ENCODE measurements around the gene NCF4. TPM values are rescaled to one million over a fixed set of nuclear protein-coding genes. Genes with fewer than 3 reads are reported as not detected.

The NCF4 gene
- polyA plus RNA-seq, 3 donors: 206 to 249 (median 209) TPM

GRCh38 chr22:36819112-36819511, 41.7 kb upstream of the NCF4 start:
- no peak overlapping the region for H3K4me3 ChIP-seq (replicated peaks in 1 of 3; ENCODE audit: low read depth in 2 of 3, low read length in 3 of 3)
- no peak overlapping the region for H2AFZ ChIP-seq (ENCODE audit: insufficient read depth, low read depth, low read length, poor library complexity, severe bottlenecking)
- DNase-seq: no peak
- H3K36me3 ChIP-seq (replicated peaks in 1 of 2; ENCODE audit: control insufficient read depth in 1 of 2, insufficient read depth in 2 of 2, low read length in 2 of 2): no peaks in the 10 kb centered on the region
- no peaks in the 10 kb centered on the region for H3K79me2 ChIP-seq (ENCODE audit: insufficient read depth, low read length)
- no peak overlapping the region for H3K9ac ChIP-seq (ENCODE audit: insufficient read depth, low read length, poor library complexity, severe bottlenecking)
- Mint-ChIP-seq H3K27me3 (ENCODE audit: low read depth in 3 of 3) (peaks cover 90 to 95% (median 93%) of the 10 kb centered on the region in 3 donors), H3K36me3 (peaks cover 0 to 6% of the 10 kb centered on the region in 2 donors), H3K9me3 (peaks cover 0 to 11% (median 2%) of the 10 kb centered on the region in 7 donors), H3K4me3 (peak overlapping the region in 1 of 2 donors; percentile 85), H3K4me1 (peaks cover 7% of the 10 kb centered on the region), H3K27ac (no peak overlapping the region)
- no peak overlapping the region for H3K4me2 ChIP-seq (replicated peaks; ENCODE audit: extremely low read depth, low read length, poor library complexity, severe bottlenecking)
- intact Hi-C loops (cut with micrococcal nuclease): no loop called here
- H3K9me3 ChIP-seq (replicated peaks in 1 of 2; ENCODE audit: control insufficient read depth in 1 of 2, insufficient read depth in 1 of 2, low read length in 2 of 2): peaks cover 0 to 22% of the 10 kb centered on the region in 2 donors
- TF ChIP-seq CTCF (IDR thresholded peaks at IDR 0.05): no peak
- H3K27me3 ChIP-seq (ENCODE audit: control insufficient read depth in 2 of 2, insufficient read depth in 2 of 2, low read length in 2 of 2): peaks cover 53 to 85% of the 10 kb centered on the region in 2 donors
- peaks cover 9 to 11% of the 10 kb centered on the region in 2 donors for H3K4me1 ChIP-seq (ENCODE audit: control insufficient read depth in 1 of 2, insufficient read depth in 2 of 2, low read length in 2 of 2)
- H3K27ac ChIP-seq (ENCODE audit: low read depth in 1 of 2, low read length in 2 of 2): no peak overlapping the region
- no CpG with 5 or more reads among the region's 9 CpGs for WGBS (ENCODE audit: insufficient coverage)
- H4K20me1 ChIP-seq (ENCODE audit: insufficient read depth, low read length): no peaks in the 10 kb centered on the region

- H3K9ac ChIP-seq (ENCODE audit: insufficient read depth, low read length, poor library complexity, severe bottlenecking): no peak overlapping the region
- Mint-ChIP-seq H3K36me3 (peaks cover 0 to 3% of the 10 kb centered on the region in 2 donors), H3K9me3 (peaks cover 0 to 9% (median 2%) of the 10 kb centered on the region in 7 donors), H3K27me3 (ENCODE audit: low read depth in 3 of 3) (peaks cover 81 to 89% (median 86%) of the 10 kb centered on the region in 3 donors), H3K4me3 (peak overlapping the region in 1 of 2 donors; percentile 68), H3K4me1 (peaks cover 8% of the 10 kb centered on the region), H3K27ac (no peak overlapping the region)
- DNase-seq: no peak
- intact Hi-C loops (cut with micrococcal nuclease): no loop called here
- no peak for TF ChIP-seq CTCF (IDR thresholded peaks at IDR 0.05)
- peaks cover 3 to 11% of the 10 kb centered on the region in 2 donors for H3K4me1 ChIP-seq (ENCODE audit: control insufficient read depth in 1 of 2, insufficient read depth in 2 of 2, low read length in 2 of 2)
- H3K27me3 ChIP-seq (ENCODE audit: control insufficient read depth in 2 of 2, insufficient read depth in 2 of 2, low read length in 2 of 2): peaks cover 35 to 71% of the 10 kb centered on the region in 2 donors
- no peak overlapping the region for H3K4me3 ChIP-seq (replicated peaks in 1 of 3; ENCODE audit: low read depth in 2 of 3, low read length in 3 of 3)
- no peaks in the 10 kb centered on the region for H4K20me1 ChIP-seq (ENCODE audit: insufficient read depth, low read length)
- no peaks in the 10 kb centered on the region for H3K79me2 ChIP-seq (ENCODE audit: insufficient read depth, low read length)
- no peak overlapping the region for H2AFZ ChIP-seq (ENCODE audit: insufficient read depth, low read depth, low read length, poor library complexity, severe bottlenecking)
- 83% methylated on average over 4 of the region's 6 CpGs for WGBS (ENCODE audit: insufficient coverage)
- no peak overlapping the region for H3K4me2 ChIP-seq (replicated peaks; ENCODE audit: extremely low read depth, low read length, poor library complexity, severe bottlenecking)
- no peaks in the 10 kb centered on the region for H3K36me3 ChIP-seq (replicated peaks in 1 of 2; ENCODE audit: control insufficient read depth in 1 of 2, insufficient read depth in 2 of 2, low read length in 2 of 2)
- peaks cover 0 to 8% of the 10 kb centered on the region in 2 donors for H3K9me3 ChIP-seq (replicated peaks in 1 of 2; ENCODE audit: control insufficient read depth in 1 of 2, insufficient read depth in 1 of 2, low read length in 2 of 2)
- H3K27ac ChIP-seq (ENCODE audit: low read depth in 1 of 2, low read length in 2 of 2): no peak overlapping the region
Measured at GRCh38 chr22:36822581-36822980, 38.2 kb upstream of the NCF4 start.

All from CD14-positive monocyte (primary cell).